ENCODE measurements around the gene C16orf46. TPM values are rescaled to one million over a fixed set of nuclear protein-coding genes. Genes with fewer than 3 reads are reported as not detected.
A peak's percentile ranks its signal among the peaks of the same experiment; 100 is the strongest.

C16orf46 gene
- total RNA-seq, 2 experiments from 2014 or later, result 0.36 to 0.39 TPM

DNA sequence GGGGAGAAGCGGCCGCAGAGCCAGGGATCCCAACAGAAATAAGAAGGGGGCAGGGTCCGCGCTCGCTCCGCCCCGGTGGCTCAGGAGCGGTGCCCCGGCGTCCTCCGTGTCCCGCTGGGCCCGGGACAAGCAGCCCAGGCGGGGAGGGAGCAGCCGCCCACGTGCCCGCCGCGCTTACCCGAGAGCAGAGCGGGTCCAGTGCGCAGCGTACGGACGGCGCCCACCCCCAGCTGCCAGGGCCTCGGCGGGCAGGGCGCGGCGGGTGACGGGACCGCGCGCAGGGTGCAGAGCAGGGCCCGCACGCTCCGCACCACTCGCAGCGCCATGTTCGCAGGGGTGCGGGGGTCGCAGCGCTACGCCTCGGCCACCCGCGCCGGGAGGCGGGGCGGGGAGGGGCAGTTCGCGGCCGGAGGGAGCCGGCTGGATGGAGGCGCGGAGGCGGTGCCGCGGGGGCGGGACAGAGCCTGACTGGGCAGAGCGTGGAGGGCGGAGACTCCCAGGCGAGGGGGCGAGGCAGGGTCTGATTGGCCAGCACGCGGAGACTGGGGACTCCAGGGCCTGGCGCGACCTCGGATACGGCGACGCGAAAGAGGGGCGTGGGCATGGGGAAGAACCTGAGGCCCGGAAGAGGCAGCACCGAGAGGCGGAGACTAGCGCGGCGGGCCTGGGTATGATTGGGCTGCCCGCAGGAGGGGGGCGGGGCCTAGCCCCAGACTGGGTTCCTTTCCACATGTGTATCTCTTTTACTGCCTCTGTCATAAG lies 19.1 kb upstream of the C16orf46 start, which contains the start of gene GCSH:
GCSH (minus strand) TSS at position 443 of the 762 bp plus-strand sequence; CDS start at position 326, 117 bp downstream.
- DNase-seq, result peak; percentile 100
- Mint-ChIP-seq H3K27me3 (no peaks in the 10 kb centered on the region), H3K9me3 (no peaks in the 10 kb centered on the region), H3K36me3 (no peaks in the 10 kb centered on the region), H3K4me3 (peak within 1 kb of the TSS; percentile 78), H3K4me1 (peaks cover 13% of the 10 kb centered on the region), H3K27ac (peak within 1 kb of the TSS; percentile 75)

DNA sequence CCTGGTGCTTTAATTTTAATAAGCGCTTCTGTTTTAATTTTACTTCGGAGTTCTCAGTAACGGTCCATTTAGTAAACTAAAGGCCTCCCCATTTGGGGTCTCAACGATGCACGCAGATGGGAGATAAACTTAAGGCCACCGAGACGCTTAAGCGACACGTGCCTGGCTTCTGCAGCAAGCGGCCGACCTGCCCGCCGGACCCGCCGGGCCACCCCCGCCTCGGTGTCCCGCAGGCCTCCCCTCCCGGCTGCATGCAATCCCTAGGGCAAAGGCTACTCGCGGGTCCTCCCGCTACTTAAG lies 18.6 kb upstream of the C16orf46 start:
- Mint-ChIP-seq H3K4me3 (peak overlapping the region; percentile 78), H3K9me3 (no peaks in the 10 kb centered on the region), H3K36me3 (no peaks in the 10 kb centered on the region), H3K27me3 (no peaks in the 10 kb centered on the region), H3K27ac (no peak overlapping the region), H3K4me1 (peaks cover 13% of the 10 kb centered on the region)
- DNase-seq, result no peak

DNA sequence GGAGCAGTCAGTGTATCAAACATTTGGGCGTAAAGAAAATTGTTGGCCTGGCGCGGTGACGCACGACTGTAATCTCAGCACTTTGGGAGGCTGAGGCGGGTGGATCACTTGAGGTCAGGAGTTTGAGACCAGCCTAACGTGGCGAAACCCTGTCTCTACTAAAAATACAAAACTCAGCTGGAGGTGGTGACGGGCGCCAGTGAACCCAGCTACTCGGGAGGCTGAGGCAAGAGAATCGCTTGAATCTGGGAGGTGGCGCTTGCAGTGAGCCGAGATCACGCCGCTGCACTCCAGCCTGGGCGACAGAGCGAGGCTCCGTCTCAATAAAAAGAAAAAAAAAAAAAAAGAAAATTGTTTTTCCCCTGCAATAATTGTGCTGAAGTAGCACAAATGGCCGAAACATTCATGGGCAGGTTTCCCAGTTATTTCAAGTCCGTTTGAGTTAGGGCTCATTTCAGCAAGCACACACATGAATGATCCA lies 17.8 kb upstream of the C16orf46 start:
- no peak overlapping the region for H3K27ac Mint-ChIP-seq
- peaks cover 13% of the 10 kb centered on the region for H3K4me1 Mint-ChIP-seq
- no peaks in the 10 kb centered on the region for H3K27me3 Mint-ChIP-seq

DNA sequence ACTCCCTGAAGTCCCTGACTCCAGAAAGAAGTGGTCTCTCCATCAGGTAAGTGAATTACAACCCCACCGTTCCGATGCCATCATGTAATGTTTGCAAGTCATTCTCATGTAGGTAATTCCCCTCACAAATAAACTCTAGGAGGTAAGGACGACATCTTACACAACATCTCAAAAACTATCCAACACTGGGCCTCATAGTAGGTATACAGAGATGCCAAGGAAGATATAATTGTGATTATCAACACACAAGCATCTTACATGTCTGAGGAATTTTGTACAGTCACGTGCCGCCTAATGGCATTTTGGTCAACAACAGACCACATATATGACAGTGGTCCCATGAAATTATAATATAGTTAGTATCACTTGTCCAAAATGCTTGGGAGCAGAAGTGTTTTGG lies 11.8 kb upstream of the C16orf46 start:
- no peak overlapping the region for H3K4me3 Mint-ChIP-seq
- H3K4me1 Mint-ChIP-seq, result peaks cover 5% of the 10 kb centered on the region
- no peaks in the 10 kb centered on the region for H3K9me3 Mint-ChIP-seq
- no peak for DNase-seq
- H3K27ac Mint-ChIP-seq, result no peak overlapping the region
- peaks cover 11% of the 10 kb centered on the region for H3K36me3 Mint-ChIP-seq
- no peaks in the 10 kb centered on the region for H3K27me3 Mint-ChIP-seq

More for the DNA sequence above, 17.8 kb upstream of the C16orf46 start:
- peak overlapping the region; percentile 78 for H3K4me3 Mint-ChIP-seq
- DNase-seq, result no peak
- H3K9me3 Mint-ChIP-seq, result no peaks in the 10 kb centered on the region
- H3K36me3 Mint-ChIP-seq, result peaks cover 2% of the 10 kb centered on the region

DNA sequence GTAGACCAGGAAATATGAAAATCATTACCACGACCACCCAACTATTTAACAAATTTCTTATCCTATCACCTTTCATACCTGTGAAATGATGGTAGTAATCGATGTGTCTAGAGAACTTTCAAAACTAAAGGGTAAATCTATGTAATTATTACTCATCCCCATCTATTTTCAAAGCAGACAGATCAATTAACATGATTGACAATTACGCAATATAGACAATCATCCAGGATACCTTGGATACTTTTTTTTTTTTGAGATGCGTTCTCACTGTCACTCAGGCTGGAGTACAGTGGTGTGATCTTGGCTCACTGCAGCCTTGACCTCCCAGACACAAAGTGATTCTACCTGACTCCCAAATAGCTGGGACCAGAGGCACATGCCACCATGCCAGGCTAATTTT lies 4.0 kb upstream of the C16orf46 start:
- Mint-ChIP-seq H3K27ac (no peak overlapping the region), H3K4me3 (no peak overlapping the region), H3K4me1 (no peaks in the 10 kb centered on the region), H3K9me3 (no peaks in the 10 kb centered on the region), H3K27me3 (no peaks in the 10 kb centered on the region), H3K36me3 (no peaks in the 10 kb centered on the region)
- no peak for DNase-seq

DNA sequence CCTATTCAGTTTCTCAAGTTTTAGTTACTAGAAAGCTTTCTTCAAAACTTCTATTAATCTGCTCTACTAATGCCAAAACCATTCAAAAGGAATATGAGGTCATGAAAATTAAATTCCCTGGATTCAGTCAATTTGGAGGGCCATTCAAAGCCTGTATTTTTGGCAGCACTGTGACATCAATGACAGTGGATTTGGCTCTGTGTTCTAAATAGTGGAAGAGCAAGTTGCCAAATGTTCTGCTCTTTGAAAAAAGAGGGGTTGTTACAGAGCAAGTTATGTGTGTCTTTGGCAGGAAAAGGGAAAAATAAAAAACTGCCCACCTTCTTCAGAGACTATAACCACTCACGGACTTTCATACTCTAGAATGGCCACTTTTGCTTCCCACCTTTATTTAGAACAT lies 3.2 kb upstream of the C16orf46 start:
- H3K36me3 Mint-ChIP-seq, result no peaks in the 10 kb centered on the region
- H3K27me3 Mint-ChIP-seq, result no peaks in the 10 kb centered on the region
- H3K9me3 Mint-ChIP-seq, result no peaks in the 10 kb centered on the region
- H3K27ac Mint-ChIP-seq, result no peak overlapping the region
- no peak overlapping the region for H3K4me3 Mint-ChIP-seq
- no peak for DNase-seq
- H3K4me1 Mint-ChIP-seq, result no peaks in the 10 kb centered on the region

DNA sequence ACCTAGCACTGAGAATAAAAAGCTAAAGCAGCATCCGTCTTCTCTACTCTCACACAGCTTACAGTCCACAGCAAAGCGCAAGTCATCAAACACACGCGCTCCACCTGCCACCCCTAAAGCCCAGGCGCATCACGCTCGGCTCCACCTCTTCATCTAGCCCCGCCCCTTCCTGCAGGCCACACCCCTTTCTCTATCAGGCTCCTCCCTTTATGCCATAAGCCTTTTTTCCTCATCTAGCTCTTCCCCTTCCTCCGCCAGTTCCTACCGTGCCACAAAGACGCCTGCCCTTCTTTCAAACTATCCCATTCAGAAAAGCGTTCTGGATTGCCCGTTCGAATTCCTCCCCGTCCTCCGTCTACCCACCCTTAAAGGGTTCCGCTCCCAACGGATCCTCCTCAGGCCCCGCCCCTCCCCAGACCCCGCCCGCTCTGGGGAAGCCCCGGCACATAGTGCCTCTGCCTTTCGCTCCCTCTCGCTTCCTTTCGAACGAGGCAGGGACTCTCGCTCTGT lies 417 bp downstream of the C16orf46 start:
- no peaks in the 10 kb centered on the region for H3K9me3 Mint-ChIP-seq
- peak; percentile 86 for DNase-seq
- H3K27me3 Mint-ChIP-seq, result no peaks in the 10 kb centered on the region
- H3K36me3 Mint-ChIP-seq, result no peaks in the 10 kb centered on the region
- H3K4me1 Mint-ChIP-seq, result peaks cover 2% of the 10 kb centered on the region
- no peak overlapping the region for H3K4me3 Mint-ChIP-seq
- H3K27ac Mint-ChIP-seq, result no peak overlapping the region

DNA sequence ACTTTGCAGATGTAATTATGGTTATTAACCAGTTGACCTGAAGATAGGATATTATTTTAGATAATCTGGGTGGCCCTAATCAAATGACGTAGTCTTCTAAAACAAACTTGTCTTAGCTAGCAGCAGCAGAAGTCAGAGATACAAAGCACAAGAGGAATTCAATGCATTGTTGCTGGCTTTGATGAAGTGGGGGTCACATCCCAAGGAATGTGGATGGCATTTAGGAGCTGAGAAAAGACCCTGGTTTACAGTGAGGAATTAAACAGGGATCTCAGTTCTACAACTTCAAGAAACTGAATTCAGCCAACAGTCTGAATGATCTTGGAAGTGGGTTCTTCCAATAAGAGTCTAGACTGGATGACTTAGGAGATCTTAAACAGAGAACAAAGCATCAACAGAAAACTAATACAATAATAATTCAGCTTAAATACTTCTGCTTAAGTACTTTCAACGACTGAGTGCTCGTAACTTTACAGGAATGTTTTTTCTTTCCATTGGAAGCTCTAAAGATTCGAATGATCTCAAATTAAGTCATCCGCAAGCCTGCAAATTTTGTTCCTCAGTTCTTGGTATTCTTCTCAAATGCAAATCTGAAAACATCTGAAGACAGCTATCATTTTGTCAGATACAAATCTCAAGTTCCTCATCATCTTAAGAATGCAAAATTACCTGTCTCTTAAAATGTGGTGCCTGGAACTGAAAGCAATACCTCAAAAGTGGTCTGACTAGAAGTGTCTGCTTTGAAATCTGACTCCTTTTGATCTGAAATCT lies 3.3 kb downstream of the C16orf46 start:
- Mint-ChIP-seq H3K36me3 (no peaks in the 10 kb centered on the region), H3K4me1 (peaks cover 2% of the 10 kb centered on the region), H3K4me3 (no peak overlapping the region), H3K9me3 (no peaks in the 10 kb centered on the region), H3K27me3 (no peaks in the 10 kb centered on the region), H3K27ac (no peak overlapping the region)
- no peak for DNase-seq

DNA sequence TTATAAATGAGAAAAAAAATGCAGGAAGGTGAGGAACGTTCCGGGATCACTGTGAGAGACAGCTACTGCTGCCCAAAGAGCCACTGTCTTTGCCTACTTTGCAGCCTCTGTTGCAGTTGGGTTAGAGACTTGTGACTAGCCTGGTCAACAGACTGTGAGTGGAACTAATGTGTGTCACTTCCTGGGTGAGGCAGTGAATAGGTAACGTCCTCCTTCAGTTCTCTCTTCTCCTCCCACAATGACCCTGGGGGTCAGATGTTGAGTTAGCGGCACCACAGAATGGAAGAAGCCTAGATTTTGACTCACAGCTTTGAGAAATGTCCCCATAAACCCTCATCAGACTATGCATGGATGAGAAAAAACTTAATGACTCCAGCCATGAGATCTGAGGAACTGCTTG lies 5.2 kb downstream of the C16orf46 start:
- Mint-ChIP-seq H3K4me3 (no peak overlapping the region), H3K27me3 (no peaks in the 10 kb centered on the region), H3K36me3 (no peaks in the 10 kb centered on the region), H3K4me1 (peaks cover 7% of the 10 kb centered on the region), H3K9me3 (no peaks in the 10 kb centered on the region), H3K27ac (no peak overlapping the region)
- DNase-seq, result no peak

DNA sequence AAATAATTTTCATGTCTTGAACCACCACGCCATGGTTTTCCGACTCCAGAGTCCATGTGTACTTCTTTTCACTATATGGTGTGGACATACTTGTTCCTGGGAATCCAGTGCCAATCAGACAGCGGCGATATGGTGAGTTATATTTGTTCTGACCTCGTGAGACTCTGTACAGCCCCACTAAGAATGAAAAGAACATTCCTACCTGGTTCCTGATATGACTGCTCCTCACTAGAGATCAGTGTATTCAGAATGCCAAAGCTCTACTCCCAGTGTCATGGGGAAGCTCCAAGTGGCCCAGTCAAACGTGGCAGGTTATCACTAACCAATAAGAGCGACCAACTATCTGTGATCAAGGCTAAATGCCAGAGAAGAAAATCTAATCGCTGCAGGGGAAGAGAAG lies 6.1 kb downstream of the C16orf46 start:
- Mint-ChIP-seq H3K36me3 (no peaks in the 10 kb centered on the region), H3K27ac (no peak overlapping the region), H3K4me3 (no peak overlapping the region), H3K27me3 (no peaks in the 10 kb centered on the region), H3K9me3 (no peaks in the 10 kb centered on the region), H3K4me1 (peaks cover 10% of the 10 kb centered on the region)
- no peak for DNase-seq

DNA sequence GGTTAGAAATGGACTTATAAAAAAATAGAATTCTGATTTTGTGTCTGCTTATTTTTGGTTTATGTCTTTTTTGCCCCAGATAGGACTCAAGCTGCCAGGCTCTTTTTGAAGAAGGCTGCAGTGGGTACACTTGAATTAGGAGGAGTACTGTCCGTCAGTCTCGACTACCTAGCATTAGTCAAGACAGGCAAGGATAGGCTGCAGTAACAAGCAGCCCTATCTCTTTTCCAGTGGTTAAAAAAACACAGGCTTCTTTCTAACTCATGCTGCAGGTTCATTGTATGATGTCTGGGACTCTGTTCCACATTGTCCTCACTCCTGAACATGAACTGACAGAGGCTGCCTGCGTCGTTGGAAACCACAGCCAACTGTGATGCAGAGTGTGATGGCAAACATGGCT lies 8.0 kb downstream of the C16orf46 start:
- DNase-seq, result no peak
- Mint-ChIP-seq H3K27me3 (no peaks in the 10 kb centered on the region), H3K4me3 (no peak overlapping the region), H3K27ac (no peak overlapping the region), H3K36me3 (no peaks in the 10 kb centered on the region), H3K4me1 (peaks cover 10% of the 10 kb centered on the region), H3K9me3 (no peaks in the 10 kb centered on the region)

DNA sequence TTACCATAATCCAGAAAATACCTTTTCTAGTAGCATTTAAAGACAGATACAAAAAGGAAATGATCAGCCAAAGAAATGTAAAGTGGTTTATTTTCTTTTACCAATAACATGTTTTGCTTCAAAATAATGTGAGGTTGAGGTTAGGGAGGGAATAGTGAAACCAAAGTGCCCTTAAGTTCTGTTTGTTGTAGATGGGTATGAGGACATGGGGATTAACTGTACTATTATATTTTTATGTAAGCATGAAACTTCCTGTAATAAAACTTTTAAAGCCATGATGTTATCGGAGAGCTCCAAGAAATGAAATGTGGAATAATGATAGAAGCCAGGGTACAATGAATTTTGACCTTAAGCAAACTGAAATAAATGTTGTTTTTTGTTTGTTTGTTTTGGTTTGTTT lies 9.9 kb downstream of the C16orf46 start:
- no peak for DNase-seq
- no peaks in the 10 kb centered on the region for H3K9me3 Mint-ChIP-seq
- no peak overlapping the region for H3K4me3 Mint-ChIP-seq
- peaks cover 7% of the 10 kb centered on the region for H3K4me1 Mint-ChIP-seq
- no peaks in the 10 kb centered on the region for H3K27me3 Mint-ChIP-seq
- H3K36me3 Mint-ChIP-seq, result no peaks in the 10 kb centered on the region
- no peak overlapping the region for H3K27ac Mint-ChIP-seq

DNA sequence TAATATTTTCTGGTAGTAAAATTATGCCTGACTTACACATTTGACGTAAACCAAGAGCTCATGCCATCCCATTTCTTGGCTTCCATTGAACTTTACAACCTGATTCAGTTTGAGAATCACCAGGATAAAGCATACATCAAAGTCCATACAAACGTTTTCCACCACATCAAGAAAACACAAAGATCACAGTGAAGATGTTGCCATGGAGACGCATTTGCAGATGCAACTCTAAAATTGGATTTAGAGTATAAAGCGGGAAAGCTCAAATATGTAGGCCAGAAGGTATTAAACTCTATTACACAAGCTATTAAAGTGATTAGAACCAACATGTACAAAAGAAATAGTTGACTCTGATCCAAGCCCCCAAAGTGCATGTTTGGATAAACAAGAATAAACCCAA lies 10.4 kb downstream of the C16orf46 start:
- Mint-ChIP-seq H3K4me1 (peaks cover 7% of the 10 kb centered on the region), H3K27me3 (no peaks in the 10 kb centered on the region), H3K36me3 (no peaks in the 10 kb centered on the region), H3K27ac (no peak overlapping the region), H3K9me3 (no peaks in the 10 kb centered on the region), H3K4me3 (no peak overlapping the region)
- DNase-seq, result no peak

DNA sequence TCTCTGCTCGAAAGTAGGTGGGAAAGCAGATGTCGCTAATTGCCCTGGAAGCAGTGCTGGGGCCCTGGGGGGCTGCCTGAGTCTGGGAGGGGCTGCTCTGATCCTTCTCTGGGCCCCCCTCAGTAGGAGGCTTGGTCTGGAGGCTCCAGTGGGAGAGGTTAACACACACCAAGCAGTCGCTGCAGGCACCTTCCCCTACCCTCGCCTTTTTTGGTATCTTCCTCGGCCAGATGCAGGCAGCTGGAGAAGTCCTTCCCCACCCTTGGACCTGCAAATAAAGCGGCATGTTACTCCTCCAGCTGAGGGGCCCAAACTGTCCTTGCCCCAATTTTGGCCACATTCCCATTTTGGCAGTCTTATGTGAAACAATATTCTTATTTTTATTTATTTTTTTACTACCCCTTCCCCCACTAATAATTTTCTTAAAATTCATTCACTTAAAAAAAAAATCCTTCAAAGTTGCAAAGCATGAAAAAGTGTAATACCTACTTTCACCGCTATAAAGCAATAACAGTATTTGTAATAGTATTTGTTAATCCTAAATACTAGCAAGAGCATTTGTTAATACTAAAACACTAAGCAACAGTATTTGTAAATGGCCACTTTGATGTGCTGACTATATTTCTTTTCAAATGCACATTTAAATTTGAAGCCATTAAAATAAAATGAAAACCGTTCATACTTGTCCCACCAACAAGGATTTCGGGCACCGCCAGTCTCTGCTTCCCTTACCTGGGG lies 15.0 kb downstream of the C16orf46 start:
- H3K9me3 Mint-ChIP-seq, result no peaks in the 10 kb centered on the region
- H3K4me1 Mint-ChIP-seq, result peaks cover 11% of the 10 kb centered on the region
- no peaks in the 10 kb centered on the region for H3K36me3 Mint-ChIP-seq
- no peak for DNase-seq
- no peaks in the 10 kb centered on the region for H3K27me3 Mint-ChIP-seq
- no peak overlapping the region for H3K27ac Mint-ChIP-seq
- H3K4me3 Mint-ChIP-seq, result no peak overlapping the region

DNA sequence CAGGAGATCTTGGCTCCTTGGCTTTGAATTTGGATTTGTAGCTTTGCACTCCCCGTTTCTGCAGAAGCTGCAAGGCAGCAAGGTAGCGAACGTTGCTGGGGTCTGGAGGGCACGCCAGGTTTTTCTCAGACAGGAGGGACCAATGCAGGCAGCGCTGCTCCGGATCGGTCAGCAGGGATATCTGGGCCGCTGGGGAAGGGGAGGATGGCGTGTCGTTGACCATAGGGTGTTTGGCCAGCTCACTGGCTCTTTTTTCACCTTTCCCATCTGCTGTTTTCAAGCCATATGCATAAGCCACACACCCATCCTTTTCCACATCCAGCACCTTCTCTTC lies 15.8 kb downstream of the C16orf46 start:
- H3K36me3 Mint-ChIP-seq, result no peaks in the 10 kb centered on the region
- no peaks in the 10 kb centered on the region for H3K9me3 Mint-ChIP-seq
- H3K27ac Mint-ChIP-seq, result no peak overlapping the region
- no peaks in the 10 kb centered on the region for H3K27me3 Mint-ChIP-seq
- H3K4me1 Mint-ChIP-seq, result peaks cover 6% of the 10 kb centered on the region
- no peak for DNase-seq
- no peak overlapping the region for H3K4me3 Mint-ChIP-seq
